Hypothalamus (tissue), 51 donors: Measurements from ENCODE around the gene PLEKHG7.
"Not testable (repeated sequence)": the region's sequence is repeated elsewhere in the genome, so short reads cannot be mapped to it uniquely, and the experiment has no call there.

Experiments
- DNase-seq, 51 donors: peaks; one replicate each; lab custom pipeline; 2025; lab: John Stamatoyannopoulos, UW

The PLEKHG7 gene

DNA sequence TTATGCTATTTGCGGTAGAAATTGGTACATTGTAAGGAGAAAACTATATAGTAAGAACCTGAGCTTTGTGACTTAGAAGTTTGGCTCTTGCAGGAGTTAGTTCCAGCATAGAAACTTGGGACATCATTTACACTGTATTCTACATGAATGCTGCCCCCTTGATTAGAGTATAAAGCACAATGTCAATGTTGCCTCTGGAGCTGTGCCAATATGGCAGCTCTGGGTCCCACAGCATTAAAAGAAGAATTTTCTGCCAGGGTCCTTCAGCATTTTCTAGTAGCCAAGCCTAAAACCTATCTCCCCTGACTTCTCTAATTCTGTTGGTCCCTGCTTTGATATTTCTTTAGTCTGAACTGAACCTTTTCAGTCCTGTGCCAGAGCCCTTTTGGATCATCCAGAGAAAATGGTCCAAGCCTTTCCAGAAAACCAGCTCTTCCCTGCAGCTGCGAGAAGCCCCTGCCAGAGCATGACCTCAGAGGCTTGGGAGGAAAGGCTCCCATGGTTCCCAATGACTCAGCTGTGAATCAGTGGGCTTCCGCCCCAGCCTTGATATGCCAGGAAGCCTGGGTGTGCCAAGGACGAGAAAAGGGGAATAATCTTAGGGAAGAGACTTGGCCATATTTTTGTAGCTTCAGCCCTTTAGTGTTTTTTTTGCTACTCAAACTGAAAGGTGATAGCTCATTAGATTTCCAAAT is 43.2 kb downstream of the PLEKHG7 start:
- peak in 39 of 51 donors; percentile 5 to 77 (median 41) for DNase-seq

DNA sequence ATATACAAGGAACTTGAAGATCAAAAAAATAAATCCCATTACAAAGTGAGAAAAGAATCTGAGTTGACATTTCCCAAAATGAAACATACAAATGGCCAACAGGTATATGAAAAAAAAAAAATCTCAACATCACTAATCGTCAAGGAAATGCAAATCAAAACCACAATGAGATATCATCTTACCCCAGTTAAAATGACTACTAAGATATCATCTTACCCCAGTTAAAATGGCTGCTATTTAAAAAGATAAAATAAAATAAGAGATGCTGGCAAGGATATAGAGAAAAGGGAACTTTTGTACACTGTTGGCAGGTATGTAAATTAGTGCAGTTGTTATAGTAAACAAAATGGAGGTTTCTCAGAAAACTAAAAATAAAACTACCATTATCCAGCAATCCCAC is 44.4 kb downstream of the PLEKHG7 start:
- no peak for DNase-seq

DNA sequence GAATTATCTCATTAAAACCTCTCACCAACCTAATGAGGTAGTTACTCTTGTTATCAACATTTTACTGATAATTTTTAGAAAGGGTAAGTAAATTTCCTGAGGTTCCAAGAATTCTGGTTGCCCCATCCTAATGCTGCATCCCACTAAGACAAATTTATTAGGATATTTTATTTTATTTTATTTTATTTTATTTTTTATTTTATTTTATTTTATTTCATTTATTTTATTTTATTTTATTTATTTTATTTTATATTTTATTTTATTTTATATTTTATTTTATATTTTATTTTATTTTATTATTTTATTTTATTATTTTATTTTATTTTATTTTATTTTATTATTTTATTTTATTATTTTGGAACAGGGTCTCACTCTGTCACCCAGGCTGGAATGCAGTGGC is 46.9 kb downstream of the PLEKHG7 start:
- DNase-seq, result not testable (repeated sequence)

DNA sequence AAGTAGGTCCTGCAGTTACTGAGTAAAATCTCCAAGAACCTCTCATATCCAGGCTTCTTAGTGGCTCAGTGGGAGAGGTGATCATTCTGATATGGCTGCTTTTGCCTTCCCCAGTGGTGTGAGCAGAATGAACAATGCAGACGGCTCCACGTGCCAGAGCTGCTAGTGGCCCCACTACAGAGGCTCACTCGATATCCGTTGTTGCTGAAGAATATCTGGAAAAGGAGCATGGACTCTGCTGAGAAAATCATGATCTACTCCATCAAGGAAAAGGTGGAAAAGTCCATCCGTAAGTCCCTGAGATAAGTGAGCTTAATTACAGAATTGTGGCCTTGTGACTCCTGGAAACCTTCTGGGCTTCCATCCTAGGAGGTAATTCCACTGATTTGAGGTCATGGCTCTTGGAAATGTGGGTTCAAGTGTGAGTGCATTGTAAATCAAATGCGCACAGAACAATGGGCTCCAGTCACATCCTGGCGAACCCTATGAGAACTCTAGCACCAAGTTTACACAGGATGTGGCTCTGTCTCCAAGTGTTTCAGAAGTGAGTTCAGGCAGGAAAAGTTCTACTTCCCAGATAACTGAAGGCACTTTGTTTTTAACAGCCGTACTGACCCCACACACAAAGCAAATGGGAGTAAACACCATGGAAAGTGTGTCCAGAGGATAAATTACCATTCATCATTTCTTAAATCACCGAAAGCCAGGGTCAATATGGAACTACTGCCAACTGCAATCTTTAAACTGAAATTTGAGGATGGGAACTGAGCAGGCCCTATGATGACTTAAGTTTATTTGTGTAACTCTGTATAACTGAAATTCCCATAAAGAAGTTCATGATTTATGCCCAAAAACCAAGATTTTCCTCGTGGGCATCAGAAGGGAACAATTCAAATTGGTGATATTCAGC is 51.4 kb downstream of the PLEKHG7 start:
- no peak for DNase-seq

DNA sequence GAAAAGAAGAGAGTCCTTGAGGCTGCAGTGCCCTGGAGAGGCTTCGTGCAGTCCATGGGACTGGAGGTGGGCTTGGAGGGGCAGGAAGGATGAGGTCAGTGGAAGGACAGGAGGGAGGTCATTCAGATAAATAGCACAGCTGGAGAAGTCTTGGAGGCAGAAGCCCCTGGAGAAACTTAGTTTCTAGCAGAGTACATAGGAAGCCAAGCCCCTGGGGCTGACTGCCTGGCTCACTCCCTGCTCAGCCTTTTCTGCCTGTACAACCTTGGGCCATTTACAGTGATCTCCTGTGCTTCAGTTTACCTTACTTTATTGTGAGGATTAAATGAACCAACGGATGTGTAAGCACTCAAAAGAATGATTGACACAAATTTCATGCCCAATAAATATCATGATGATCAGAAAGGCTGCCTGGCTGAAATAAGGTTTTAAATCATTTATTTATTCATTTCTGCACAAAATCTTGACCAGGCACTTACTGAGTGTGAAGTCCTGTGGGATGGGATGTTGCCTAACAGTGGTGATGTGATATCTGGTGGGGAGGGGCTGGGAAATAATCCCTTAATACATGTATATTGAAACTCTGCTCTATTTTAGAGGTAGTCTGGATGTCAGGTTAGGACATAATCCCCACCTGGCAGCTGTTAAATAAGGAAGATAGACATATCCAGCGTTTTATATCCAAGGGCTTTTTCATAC is 54.3 kb downstream of the PLEKHG7 start:
- DNase-seq, result no peak

DNA sequence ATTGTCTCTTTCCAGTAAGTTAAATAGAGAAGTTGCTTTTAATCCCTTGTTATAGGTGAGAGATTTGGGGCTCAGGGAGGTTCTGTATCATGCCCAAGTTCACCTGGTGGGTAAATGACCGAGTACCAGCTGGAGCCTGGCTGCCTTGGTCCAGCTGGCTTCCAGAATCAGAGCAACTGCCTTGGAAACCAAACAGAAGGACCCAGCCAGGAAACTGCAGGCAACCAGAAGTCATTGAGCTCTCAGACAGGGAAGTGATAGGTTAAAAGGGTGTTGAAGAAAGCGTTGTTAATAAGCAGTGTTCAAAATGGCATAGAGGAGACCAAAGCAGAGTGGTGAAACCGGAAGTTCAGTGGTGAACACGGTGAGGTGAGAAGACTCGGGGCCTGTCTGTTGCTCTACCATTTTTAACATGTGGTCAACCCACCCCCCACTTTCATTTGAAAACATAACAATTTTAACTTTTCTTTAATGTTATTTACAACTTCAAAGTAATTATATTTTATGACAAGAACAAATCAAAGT is 54.9 kb downstream of the PLEKHG7 start:
- DNase-seq, result no peak

DNA sequence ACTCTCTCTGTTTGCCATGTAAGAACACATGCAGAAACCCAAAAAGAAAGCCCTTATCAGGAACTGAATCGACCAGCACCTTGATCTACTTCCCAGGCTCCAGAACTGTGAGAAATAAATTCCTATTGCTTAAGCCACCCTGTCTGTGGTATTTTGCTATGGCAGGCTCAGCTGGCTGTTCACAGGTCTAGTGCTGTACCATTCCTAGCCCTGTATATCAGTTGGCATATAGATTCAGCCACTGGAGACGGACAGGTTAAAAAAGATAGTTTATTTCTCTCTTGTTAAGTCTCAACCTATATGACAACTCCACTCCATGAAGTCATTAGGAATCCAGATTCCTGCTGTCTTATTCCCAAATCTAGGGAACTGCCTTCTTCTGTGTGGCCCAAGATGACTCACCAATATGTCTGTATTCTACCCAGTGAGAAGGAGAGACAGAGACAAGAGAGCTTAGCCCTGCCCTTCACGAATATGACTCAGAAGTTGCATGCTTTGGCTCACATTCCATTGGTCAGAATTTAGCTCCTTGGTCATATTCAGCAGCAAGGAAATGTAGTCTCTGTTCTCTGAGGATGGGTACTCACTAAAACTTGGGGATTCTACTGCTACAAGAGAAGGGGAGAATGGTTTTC is 57.0 kb downstream of the PLEKHG7 start:
- no peak for DNase-seq

DNA sequence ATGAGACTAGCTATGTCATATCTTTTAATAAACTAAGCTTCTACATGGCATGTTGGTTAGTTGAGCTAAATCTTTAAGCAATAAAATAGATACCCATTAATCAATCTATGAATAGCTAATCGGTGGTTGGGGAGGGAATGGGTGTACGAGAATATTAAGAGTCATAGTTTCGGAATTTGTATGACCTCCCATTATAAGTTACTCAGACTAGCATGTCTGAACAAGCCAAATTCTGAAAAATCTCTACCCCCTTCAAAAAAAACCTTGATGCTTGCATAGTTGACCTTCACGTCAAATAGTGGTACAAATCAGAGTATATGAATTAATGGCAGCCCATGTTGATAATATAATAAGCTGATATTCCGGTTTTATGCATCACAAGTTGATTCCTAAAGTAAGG is 60.0 kb downstream of the PLEKHG7 start:
- no peak for DNase-seq

DNA sequence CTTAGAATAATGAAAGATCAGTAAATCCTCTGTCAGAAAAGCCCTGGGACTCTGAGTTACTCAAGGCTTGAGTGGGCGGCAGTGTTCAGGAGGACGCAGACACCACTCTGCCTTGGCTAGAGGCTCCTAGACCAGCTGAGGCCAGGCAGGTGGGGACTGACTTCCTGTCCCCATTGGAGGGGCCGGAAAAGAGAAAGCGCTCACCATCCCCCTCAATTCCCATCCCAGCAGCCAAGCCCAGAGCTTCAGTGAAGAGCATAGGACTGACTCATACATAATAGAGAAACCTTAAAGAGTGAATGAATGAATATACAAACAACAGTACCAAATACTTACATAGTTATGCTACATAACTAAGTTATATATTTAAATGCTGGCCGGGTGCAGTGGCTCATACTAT is 62.0 kb downstream of the PLEKHG7 start:
- no peak for DNase-seq

DNA sequence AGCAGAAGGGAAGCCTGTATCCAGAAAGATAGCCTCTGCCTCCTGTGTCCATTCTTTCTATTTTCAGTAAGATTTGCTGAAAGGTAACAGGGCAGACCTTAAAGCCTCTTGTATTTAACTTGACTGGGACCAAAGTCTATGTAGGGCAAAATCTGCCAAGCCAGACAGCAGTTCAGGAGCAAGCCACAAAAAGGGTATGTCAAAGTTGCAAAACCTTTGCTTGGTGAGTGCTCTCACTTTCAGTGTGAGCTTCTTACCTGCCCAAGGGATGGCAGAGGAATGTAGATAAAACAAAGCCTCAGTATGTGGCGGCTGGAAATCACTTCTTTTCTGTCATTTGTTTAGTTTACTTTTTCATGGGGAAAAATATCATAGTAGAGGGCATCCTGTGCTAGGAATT is 63.1 kb downstream of the PLEKHG7 start:
- DNase-seq, result no peak

DNA sequence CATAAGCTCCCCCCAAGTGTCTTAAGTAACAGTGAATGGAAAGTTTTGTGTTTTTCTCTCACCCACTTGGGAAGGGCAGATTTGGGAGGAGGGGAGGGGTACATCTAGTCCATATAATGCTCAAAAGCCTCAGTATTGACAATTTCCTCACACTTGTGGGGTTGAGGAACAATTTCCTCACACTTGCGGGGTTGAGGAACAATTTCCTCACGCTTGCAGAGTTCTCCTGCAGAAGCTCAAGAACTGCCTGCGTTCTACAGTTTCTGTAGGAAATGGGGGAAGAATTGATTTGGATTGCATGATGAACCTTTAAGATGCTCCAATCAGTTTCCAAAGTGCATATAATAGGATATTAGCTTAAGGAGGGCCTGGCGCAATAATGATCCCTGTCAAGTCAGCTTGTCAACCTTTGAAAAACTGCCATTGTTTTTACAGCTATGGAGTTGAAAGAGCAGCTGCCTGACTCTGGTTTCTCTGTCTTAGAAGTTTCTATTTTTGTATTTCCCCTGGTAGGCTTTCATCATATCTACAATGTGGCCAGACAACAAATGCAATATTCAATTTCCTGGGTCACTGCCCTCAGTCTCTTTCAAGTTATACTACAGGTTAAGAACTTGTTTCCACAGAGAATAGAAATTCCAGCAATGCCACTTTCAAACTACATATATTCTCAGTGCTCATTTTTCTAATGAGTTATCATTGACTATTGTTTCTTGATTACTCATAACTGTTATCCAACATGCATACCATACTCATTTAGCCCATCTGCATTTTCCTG is 66.5 kb downstream of the PLEKHG7 start:
- no peak for DNase-seq

DNA sequence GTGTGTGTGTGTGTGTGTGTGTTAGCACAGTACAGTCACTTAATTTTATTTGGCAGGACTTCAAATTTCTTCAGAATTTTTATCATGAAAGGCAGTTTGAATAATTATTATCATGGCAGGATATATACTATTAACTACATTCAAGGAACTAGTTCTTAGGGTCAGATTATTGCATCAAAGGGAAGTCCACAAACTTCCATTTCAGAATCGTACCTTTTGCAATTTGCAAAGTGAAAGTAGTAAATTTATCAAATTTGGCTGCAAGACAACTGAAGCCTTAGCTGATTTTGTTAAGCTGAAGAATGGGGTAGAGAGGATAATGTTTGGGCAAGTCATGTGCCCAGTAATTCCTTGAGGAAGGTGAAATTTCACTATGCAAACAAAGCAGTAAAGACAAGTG is 68.2 kb downstream of the PLEKHG7 start:
- DNase-seq, result no peak

DNA sequence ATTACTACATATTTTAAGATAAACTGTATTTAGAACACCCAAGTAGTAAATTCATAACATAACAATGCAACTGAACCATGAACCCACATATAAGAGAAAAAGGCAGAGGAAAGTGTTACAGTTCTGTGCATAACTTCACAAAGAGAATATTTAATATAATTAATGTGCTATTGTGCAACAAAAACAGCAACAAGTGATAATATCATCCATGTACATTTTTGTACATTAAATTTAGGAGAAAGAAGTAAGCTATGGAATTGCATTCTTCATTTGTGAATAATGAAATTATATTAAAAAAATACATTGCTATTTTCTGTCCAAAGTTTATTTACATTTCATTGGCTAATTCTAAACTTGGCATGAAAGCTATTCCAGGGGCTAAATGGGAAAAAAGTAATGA is 72.6 kb downstream of the PLEKHG7 start:
- no peak for DNase-seq

DNA sequence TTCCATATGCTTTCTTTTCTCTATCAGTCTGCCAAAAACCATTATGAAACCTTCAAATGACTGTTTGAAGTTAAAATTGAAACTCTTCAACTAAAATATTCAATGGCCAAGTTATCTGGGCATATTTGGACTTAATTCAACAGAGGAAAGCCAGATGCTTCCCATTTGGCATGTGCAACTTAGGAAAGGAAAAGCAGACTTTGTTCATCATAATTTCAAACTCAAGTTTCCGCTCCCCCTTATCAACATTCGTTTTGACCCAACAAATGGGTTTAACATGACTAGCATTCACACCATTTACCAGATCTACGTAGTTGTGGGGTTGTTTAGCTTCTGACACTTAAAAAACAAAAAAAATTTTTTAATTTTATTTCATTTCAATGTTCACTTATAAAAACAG is 75.7 kb downstream of the PLEKHG7 start:
- DNase-seq, result no peak

DNA sequence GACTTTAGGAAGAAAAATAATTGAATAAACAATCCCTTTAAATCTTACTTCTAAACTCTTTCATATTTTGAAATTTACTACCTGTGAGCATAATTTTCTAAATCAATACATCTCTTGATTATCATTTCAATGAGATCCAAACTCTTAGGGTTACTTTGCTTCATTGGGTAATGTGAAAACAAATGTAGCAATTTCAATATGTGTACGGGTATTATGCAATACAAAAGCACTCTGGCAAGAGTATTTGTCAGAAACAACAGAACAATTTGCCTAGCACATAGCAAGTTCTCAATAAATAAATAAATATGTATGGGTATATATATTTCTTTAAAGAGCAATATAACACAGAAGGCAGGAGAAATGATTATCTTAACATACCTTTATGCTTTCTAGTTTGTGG is 77.1 kb downstream of the PLEKHG7 start:
- DNase-seq, result no peak

DNA sequence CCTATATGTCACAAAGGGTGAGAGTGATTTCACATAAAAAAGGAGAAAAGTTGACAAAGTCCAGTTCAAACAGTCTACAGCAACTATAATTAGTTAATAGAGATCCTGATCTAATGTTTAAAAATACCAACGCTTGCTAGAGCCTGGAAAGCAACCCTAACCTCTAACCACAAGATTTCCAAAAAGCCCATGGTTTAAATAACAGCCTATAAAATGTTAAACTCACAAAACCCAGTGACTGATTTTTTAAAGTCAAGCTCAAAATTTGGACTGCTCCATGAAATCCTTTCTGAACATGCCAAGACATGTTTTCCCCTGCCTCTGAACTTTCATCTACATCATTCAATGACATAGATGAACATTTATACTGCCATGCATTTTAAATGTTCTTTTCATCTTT is 81.6 kb downstream of the PLEKHG7 start:
- no peak for DNase-seq

DNA sequence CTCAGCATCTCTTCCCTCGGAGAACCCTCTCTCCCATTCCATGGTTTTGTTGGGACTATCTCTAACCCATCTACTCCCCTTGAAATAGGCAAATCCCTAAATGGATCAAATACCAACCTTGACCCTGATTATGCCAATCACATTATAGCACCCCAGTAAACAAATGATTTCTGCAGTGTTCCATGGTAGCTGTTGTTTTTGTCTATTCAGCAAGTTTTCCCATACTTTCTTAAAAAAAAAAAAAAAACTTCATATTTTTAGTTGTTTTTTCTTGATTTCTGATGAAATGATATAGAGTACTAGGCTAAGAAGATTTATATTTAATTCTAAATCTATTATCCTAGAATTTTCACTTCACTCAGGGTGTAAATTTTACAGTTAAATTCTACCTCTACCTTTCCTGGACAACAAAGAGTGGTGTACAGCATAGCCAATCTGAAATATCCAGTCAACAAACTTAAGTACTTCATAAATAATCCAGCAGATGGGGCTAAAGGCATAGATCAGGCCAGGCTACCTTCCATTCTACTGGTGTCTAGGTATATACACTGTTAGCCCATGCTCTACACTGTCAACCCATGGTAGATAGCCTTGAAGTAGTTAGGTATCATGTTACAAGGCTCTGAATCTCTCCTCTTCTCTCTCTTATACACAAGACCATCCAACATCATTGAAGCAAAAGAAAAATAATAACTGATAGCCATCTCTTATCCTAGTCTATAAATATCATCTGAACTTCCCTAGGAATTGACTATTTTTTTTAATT is 82.2 kb downstream of the PLEKHG7 start:
- peak in 2 of 51 donors; percentile 7 to 20 for DNase-seq

DNA sequence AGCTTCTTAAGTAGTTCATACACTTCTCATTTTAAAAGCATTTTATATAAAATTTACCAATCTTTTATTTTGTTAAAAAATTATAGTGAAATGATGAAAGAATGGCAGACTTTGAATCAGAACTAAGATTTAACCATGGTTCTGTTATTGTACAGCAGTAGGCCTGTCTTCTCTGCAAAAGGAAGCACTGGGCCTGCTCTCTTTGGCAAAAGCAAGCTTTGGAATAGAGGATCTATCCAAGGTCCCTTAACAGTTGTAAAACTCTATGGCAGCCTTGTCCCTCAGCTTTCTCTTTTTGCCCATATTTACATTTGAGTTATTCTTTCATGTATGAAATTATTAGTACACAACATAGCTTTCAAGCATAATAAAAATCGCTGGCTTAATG is 82.8 kb downstream of the PLEKHG7 start:
- DNase-seq, result no peak

DNA sequence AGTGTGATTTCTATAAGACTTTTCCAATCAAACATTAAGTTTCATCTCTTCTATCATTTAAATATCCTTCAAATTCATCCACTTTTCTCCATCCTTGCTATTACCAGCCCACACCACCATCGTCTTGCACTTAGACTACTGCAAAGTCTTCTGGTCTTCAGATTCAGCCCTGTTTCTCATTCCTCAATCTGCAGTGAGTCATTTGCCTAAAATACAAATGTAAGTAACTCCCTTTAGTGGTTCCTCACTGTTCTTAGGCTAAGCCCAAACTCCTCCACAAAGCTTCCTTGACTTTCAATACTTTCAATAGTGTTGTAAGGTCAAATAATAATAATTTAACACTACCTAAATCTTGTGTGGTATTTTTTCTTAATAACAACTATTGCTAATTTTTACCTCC is 83.3 kb downstream of the PLEKHG7 start:
- no peak for DNase-seq
